Chondrocyte (in vitro differentiated cells): ENCODE measurements around the gene TK2. TPM values are rescaled to one million over a fixed set of nuclear protein-coding genes. Genes with fewer than 3 reads are reported as not detected.
A peak's percentile ranks its signal among the peaks of the same experiment; 100 is the strongest.

Experiments
- DNase-seq: peaks from one replicate; pipeline ENCODE4 v3.0.0; 2021; ENCODE audit warnings: mixed read lengths, low spot score
- H3K27ac Mint-ChIP-seq: one replicate; pipeline ENCODE4 v1.8.0; 2021; ENCODE audit warnings: mild to moderate bottlenecking, moderate library complexity, mixed read lengths; ENCODE audit not compliant: unreplicated experiment
- H3K27me3 Mint-ChIP-seq: 2 replicates; pipeline ENCODE4 v1.8.0; 2021; ENCODE audit warnings: low read depth, mixed read lengths
- H3K36me3 Mint-ChIP-seq: 2 replicates; pipeline ENCODE4 v1.8.0; 2021; ENCODE audit warnings: low read depth, mixed read lengths
- H3K4me1 Mint-ChIP-seq: 2 replicates; pipeline ENCODE4 v1.8.0; 2021; ENCODE audit warnings: low read depth, mild to moderate bottlenecking, mixed read lengths
- H3K4me3 Mint-ChIP-seq: one replicate; pipeline ENCODE4 v1.8.0; 2021; ENCODE audit warnings: mild to moderate bottlenecking, moderate library complexity, mixed read lengths; ENCODE audit not compliant: unreplicated experiment
- H3K9me3 Mint-ChIP-seq: 2 replicates; pipeline ENCODE4 v1.8.0; 2021; ENCODE audit warnings: low read depth, mixed read lengths
- total RNA-seq: library from RNA; stranded (reverse); gene quantifications from 3 replicates; pipeline ENCODE4 v1.2.1, GENCODE V29; 2021
- TF ChIP-seq, protein P1 (sequence below): fragments of 200-600 bp; sonication (generic); IDR thresholded peaks from 2 replicates; pipeline ENCODE4 v1.5.0; 2021; ENCODE audit warnings: antibody characterized with exemption, mild to moderate bottlenecking, moderate library complexity

TK2 gene
- total RNA-seq, 1 donor from 2014 or later = 34.3 TPM

DNA sequence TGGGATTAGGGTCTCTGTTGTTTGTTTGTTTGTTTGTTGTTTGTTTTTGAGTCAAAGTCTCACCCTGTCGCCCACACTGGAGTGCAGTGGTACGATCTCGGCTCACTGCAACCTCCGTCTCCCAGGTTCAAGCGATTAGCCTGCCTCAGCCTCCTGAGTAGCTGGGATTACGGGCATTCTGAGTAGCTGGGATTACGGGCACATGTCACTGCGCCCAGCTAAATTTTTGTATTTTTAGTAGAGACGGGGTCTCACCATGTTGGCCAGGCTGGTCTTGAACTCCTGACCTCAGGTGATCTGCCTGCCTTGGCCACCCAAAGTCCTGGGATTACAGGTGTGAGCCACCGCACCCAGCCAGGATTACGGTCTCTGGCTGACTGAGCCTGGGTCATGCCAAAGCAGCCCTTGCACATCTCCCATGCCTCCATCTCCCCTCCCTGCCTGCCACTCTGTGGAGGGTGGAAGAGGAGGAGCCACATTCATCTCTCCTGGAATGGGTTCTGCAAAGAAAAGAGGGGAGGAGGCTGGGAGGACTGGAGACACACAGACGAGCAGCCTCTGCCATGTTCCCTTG, 63.6 kb downstream of the TK2 start:
- Mint-ChIP-seq H3K9me3 (peaks cover 5% of the 10 kb centered on the region), H3K4me3 (no peak overlapping the region), H3K27ac (peak overlapping the region; percentile 96), H3K4me1 (peaks cover 42% of the 10 kb centered on the region), H3K36me3 (no peaks in the 10 kb centered on the region), H3K27me3 (no peaks in the 10 kb centered on the region)
- TF ChIP-seq, protein P1, sequence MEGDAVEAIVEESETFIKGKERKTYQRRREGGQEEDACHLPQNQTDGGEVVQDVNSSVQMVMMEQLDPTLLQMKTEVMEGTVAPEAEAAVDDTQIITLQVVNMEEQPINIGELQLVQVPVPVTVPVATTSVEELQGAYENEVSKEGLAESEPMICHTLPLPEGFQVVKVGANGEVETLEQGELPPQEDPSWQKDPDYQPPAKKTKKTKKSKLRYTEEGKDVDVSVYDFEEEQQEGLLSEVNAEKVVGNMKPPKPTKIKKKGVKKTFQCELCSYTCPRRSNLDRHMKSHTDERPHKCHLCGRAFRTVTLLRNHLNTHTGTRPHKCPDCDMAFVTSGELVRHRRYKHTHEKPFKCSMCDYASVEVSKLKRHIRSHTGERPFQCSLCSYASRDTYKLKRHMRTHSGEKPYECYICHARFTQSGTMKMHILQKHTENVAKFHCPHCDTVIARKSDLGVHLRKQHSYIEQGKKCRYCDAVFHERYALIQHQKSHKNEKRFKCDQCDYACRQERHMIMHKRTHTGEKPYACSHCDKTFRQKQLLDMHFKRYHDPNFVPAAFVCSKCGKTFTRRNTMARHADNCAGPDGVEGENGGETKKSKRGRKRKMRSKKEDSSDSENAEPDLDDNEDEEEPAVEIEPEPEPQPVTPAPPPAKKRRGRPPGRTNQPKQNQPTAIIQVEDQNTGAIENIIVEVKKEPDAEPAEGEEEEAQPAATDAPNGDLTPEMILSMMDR = no peak
- DNase-seq = peak; percentile 67

DNA sequence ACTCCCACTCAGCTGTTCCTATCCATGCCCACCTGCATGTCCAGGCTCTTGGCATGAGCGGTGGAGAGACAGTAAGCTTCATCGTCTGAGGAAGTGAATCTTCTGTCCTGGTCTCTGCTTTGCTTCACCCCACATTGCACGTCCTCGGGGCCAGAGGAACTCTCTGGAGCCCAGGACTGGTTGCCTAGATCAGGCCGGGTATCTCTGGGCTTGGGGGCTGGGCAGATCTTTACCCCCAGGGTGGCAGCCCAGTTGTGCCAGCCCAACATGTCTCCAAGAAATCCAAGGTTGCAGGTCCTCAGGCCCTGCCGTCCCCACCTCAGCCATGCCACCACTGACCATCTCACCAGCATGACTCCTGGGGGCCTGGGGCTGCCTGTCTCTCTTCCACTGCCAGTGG, 64.5 kb downstream of the TK2 start:
- Mint-ChIP-seq H3K27ac (no peak overlapping the region), H3K9me3 (peaks cover 5% of the 10 kb centered on the region), H3K36me3 (no peaks in the 10 kb centered on the region), H3K27me3 (no peaks in the 10 kb centered on the region), H3K4me3 (no peak overlapping the region), H3K4me1 (peaks cover 42% of the 10 kb centered on the region)
- DNase-seq = peak; percentile 53
- TF ChIP-seq, protein P1 = no peak

DNA sequence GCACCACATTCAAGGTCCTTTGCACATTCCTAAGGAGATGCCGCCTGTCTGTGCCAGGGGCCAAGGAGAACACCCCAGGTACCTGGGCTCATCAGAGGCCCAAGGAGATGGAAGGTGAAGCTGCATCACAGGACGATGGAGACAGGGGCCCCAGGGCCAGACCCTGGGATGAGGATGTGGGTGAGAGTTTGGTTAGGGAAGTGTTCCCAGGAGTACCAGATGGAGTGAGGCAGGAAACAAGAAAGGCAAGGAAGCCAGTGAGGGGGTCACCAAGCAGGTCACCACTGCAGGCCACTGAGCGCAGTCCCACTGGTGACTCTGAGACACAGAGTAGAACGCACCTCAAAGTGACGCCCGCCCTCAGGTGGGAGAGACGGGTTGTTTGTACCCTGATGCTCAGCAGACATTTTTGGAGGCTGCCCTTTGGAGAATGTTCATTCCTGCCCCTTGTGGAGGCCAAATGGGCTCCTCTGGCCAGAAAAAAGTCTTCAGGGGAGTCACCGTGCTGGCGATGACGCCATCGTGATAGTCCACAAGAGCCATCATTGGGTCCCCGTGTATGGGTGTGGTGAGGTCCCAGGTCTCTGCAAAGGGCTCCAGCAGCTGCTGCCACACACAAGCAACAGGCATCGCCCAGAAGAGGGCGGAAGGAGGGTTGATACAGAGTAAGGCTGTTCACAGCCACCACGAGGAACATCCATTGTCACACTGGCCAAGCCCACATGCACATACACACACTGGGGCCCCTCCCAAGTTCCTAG, 65.3 kb downstream of the TK2 start:
- no peak overlapping the region for H3K4me3 Mint-ChIP-seq
- H3K4me1 Mint-ChIP-seq = peaks cover 40% of the 10 kb centered on the region
- no peaks in the 10 kb centered on the region for H3K36me3 Mint-ChIP-seq
- no peaks in the 10 kb centered on the region for H3K27me3 Mint-ChIP-seq
- TF ChIP-seq, protein P1 = no peak
- H3K9me3 Mint-ChIP-seq = peaks cover 5% of the 10 kb centered on the region
- no peak overlapping the region for H3K27ac Mint-ChIP-seq
- DNase-seq = peak; percentile 41

DNA sequence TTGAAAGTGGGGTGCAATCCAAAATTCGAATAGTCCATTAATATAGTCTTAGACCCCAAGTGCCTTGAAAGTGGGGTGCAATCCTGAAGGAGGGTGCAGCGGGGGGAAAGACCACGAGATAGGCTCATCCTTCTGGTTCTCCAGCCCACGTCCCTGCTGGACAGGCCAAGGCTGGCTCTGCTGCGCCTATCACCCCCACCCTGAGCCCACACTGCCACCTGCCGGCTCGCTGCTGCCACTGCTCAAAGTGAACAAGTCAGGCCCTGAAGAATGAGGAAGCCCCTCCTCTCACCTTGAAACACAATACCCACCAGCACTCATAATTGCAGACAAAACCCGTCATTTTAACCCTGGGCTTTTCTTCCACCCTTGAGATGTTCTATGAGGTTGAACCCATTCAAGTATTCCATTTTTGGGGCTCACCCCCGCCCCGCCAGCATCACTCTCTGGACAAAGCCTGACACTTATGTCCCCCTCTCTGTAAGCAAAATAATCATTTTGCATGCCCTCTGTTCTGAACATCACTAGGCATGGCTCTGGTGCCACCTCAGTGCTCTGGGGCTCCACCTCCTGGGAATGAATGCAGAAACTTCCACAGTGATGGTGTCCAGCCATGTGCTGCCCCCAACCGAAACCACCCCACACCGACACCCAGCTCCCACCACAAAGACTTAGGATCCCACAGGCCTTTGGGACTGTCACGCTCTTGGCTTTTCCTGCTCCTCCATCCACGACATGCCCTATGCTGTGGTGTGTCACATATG, 66.1 kb downstream of the TK2 start:
- Mint-ChIP-seq H3K27me3 (no peaks in the 10 kb centered on the region), H3K27ac (no peak overlapping the region), H3K4me3 (no peak overlapping the region), H3K9me3 (peaks cover 5% of the 10 kb centered on the region), H3K36me3 (no peaks in the 10 kb centered on the region), H3K4me1 (peaks cover 34% of the 10 kb centered on the region)
- TF ChIP-seq, protein P1 = peak; percentile 90
- DNase-seq = peak; percentile 90

DNA sequence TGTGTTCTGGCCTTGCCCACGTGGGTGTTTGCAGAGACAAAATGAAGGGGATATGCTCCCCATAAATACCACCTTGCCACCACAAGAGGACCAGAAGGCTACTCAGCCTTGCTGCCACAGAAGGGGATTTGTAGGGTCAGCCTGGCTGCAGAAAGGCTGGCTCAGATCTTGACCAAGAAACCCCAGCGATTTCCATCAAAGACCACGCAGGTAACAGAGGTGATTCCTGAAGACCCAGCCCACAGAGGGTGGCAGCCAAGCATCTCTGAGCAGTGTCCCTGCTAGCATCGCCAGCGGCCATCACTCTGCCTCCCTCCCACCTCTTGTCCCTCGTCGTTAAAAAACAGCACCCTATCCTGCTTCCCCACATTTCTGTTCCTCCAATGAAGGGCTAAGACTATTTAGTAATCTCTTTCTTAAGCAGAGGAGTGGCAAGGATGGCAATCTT, 68.0 kb downstream of the TK2 start:
- DNase-seq = peak; percentile 18
- Mint-ChIP-seq H3K9me3 (no peaks in the 10 kb centered on the region), H3K4me3 (no peak overlapping the region), H3K27me3 (no peaks in the 10 kb centered on the region), H3K4me1 (peaks cover 22% of the 10 kb centered on the region), H3K36me3 (no peaks in the 10 kb centered on the region), H3K27ac (no peak overlapping the region)
- TF ChIP-seq, protein P1 = no peak
